Stimulated activated CD8-positive, alpha-beta memory T cell treated with anti-CD3 and anti-CD28 coated beads, Interleukin-7, amount 100 ng/mL, for 1 hour (primary cell): ENCODE data around the gene TNKS1BP1.

Experiments used
- DNase-seq, 2 donors: peaks; one replicate each; pipeline ENCODE4 v3.0.0-alpha.2; 2020; ENCODE audit warnings: low read depth in 2 of 2

TNKS1BP1 gene

DNA sequence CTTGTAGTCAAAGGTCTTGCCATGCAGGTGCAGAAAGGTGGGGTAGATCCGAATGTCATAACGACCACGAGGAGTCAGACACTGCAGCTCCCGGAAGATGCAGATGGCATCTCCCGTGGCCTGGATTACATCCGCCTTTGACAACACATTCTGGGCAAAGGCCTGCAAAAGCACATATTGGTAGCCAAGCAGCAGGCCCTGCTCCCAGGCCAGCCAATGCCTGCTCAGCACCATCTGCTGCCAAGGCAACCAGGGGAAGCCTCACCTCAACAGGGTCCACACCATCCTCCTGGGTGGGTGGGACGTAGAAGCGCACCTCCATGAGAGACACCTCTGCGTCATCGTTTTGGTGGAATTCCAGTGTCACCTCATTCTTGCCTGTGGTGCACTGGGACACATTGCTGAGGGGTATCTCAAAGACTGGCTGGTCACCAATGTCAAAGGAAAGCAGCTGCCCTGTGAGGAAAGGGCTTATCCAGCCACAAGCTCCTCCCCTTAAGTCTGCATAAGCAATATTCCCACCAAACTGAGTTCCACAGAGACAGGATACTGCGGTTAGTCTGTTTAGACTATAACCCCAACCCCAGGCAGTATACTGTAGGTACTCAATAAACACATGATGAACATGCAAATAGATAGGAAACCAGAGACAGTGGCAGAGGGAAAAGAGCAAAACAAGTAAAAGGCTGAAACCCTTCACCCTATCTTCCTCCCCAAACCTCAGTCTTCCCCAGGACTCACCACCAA lies 8.1 kb upstream of the TNKS1BP1 start:
- no peak for DNase-seq

DNA sequence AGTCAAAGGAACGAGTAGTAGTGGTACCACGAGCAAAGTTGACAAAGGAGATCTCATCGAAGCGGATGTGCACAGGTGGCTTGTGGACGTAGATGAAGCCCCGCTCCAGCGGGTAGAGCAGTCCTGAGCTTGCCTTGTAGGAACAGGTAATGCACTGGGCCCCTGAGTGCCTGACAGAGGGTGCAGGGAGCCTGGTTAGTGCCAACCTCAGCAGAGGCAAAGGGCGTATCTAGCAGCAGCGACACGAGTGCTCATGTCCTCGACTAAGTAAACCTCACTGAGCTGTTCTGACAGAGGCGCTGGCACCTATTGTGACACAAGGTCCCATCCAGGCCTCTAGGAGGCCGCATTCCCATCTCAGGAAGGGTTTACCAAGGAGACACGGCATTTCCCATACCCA lies 7.0 kb upstream of the TNKS1BP1 start:
- DNase-seq: no peak

DNA sequence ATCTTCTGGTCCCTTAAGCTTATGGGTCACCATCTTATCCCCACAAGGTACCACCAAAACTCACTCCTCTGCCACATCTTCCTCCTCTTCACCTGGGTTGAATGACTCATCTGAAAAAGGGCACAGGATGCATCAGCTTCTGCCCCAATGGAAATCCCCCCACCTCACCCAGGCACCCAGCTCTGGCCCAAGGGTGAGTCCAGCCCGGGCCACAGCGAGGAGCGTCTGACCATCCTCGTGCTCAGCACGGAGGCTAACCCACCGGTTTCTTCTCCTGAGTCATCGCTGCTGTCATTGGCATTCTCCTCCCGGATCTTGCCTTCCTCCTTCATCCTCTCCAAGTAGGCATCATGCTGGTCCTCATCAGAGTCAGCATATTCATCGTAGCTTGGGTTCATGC lies 5.3 kb upstream of the TNKS1BP1 start:
- DNase-seq: no peak

DNA sequence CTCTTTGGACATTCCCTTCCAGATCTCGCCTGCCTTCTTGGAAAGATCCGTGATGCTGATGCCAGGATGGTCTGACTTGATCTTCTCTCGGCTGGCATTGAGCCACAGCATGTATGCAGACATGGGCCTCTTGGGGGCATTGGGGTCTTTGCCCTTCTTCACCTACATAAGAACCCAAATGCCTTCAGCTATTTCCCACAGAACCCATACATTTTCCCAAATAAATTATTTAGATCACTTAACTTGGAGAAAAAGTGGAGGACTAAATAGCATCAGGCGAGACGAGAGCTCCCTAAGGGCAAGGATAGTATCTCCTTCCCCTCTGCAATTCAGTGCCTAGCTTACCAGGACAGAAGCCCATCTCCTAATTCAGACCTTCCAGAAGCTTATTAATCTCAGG lies 3.0 kb upstream of the TNKS1BP1 start:
- no peak for DNase-seq

GRCh38 chr11:57325735-57326048 lies 940 bp upstream of the TNKS1BP1 start:
- no peak for DNase-seq

DNA sequence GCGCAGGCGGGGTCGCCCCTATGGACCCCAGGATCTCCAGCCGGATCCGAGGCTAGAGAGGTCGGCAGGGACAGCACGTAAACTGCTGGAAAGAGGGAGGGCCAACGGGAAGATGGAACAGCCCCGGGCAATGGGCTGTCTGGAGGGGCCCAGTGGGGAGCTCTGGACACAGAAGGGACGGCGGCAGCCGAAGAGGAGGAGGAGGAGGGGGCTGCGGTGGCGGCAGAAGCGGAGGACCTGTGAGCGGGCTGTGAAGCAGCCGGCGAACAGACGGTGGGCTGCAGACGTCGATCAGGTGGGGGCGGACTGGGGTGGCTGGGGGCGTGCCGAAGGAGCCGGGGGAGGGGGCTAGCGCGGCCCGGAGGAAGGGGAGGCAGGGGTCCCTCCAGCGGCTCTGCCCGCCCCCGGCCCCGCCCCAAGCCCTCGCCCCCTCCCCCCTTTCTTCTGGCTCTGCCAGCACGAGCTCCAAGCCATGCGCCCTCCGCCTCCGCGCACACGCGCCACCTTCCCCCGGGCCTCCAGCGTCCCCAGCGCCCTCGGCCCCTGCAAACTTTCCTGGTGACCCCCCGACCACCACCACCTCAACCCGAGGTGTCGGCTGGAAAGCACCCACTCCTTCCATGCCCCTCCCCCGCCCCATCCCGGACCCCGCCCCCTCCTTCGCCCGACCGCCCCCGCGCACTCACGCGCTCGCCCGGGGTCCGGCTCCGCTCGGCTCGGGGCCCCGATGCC lies 432 bp downstream of the TNKS1BP1 start:
- no peak for DNase-seq

DNA sequence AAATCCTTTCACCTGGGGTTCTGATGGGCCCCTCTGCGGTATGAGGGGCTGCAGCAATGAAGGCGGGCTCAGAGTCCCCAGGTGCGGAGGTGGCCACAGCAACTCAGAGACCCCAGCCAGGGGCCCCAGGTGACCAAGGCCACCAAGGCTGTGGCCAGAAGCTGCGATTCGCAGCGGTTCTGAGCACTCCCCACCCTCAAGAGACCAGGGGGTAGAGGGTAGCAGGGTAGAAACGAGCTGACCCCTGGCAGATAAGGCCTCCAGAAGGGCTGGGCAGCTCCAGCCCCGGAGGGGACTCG lies 948 bp downstream of the TNKS1BP1 start:
- DNase-seq: no peak

- DNase-seq: no peak
Observed at GRCh38 chr11:57323167-57323854, 1.4 kb downstream of the TNKS1BP1 start.

- no peak for DNase-seq
Observed at GRCh38 chr11:57322256-57323166, 2.2 kb downstream of the TNKS1BP1 start.

DNA sequence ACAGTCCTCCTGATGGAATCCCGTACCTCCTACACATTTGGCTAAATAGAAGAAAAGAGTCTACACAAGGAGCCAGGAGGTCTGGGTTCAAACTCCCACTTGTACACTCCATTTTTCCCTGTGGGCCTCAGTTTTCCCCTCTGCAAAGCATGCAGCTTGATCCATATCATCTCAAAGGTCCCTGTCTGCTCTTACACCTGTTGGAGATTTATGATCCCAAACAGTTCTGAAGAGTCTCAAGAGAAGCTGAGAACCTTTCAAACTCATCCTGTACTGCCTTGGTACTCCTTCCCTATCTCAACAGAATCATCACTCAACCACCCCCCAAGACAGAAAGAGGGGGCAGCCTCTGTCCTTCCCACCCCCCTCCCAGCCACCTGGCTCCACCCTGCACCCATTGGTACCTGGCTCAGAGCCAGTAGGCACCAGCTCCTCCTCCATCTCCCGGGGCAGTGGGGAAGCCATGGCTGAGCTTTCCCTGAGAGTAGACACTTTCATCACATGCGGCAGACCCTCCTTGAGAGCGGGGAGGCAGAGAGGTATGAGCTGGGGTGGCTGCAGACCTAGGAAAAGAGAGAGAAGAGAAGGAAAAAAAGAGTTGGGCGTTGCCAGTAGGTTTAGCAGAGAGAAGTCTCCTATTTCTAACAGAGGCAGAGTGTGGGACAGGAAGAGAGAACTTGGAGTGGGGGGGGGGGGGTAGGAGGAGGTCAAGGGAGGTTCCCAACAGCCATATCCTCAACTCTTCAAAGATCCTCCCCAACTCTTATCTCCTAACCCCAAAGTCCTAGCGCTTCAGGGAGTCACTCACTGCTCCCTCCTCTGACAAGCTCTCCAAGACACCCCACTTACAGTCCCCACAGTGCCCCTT lies 3.1 kb downstream of the TNKS1BP1 start:
- DNase-seq: no peak

DNA sequence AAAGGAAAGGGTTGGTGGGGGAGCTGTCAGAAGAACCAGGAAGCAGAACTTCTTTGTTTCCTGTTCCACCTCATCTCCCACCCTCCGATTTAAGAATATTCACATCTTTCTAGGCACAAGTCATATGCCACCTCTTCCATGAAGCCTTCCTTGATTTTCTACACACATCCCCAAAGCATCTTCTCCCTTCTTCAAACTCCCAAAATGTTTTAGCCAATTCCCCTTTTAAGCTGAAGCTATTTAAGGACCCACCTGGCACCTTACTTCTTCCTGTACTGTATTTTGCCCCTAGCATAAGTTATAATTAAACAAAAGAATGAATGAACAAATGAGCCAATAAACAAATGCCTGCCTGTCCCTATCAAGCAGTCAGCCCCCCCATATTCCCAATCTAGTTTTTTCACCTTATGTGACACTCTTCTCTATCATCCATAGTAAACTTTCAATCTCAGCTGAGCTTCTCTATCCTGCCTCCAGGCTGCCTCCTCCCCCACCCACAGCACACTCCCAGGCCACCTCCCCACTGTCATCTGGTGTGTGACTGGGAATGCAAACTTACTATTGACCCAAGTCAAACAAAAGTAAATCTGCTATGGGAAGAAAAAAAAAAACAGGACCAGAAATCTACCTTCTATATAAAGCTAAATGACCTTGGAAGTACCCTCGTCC lies 3.9 kb downstream of the TNKS1BP1 start:
- no peak for DNase-seq

DNA sequence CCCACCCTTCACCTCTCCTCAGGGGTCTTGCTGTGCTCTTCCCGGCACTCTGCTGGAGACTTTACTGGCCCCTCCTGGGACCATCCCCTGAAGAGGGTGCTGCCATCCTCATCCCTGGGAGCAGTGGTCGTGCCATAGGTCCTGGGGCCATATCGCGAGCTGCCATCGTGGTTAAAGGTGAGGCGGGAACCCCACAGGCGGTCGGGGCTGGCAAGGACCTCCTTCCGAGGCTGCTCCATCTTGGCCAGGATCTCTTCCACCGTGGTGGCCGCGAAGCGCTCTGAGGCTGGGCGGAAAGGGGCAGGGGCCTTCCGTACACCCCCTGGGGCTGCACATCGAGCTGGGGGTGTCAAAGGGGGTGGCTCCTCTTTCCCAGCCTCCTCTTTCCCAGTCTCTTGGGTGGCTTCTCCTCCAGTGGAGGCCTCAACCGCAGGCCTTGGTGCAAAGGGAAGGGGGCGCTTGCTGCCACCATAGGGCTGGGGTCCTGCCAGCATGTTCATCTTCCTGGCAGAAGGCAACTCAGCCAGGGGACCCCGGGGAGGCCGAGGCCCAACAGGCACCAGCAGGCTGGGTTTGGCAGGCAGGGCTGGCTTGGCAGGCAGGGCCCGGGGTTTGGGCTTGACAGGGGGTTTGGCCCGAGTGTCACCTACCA lies 4.6 kb downstream of the TNKS1BP1 start:
- no peak for DNase-seq

DNA sequence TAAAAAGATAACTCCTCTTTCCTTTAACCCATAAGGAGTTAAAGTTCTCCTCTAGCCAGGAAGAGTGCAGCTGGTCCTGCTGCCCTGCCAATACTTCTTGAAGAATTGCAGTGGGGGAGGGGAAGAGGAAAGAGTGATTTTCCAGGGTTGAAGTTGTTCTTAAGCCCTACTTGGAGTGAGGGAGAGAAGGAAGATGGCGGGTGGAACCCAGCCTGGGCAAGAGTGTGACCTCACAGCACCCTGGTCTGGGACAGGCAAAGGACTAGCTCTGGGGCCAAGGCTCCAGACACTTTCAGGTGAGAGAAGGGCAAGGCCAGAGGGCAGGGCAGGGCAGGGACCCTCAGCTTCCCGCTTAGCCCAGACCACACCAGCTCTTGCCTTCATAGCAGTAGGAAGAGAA lies 6.6 kb downstream of the TNKS1BP1 start:
- no peak for DNase-seq

GRCh38 chr11:57316017-57316416 lies 8.7 kb downstream of the TNKS1BP1 start:
- DNase-seq: no peak

DNA sequence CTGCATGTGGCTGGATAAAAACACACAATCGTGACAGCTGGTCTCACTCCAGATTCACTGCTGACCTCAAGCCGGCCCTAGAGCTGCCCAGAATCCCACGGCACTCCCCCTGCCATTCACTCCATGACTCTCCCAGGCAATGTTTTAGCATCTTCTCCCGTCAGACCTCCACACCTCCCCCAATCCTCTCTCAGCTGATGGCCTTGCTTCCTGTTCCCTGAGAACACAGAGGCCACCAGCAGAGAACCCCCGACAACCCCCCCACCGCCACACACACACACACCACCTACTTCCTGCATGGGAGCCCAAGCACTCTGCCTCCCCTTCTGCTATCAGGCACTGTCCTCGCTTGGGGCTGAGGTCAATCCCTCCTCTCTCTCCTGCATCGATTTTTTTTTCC lies 9.3 kb downstream of the TNKS1BP1 start:
- no peak for DNase-seq

DNA sequence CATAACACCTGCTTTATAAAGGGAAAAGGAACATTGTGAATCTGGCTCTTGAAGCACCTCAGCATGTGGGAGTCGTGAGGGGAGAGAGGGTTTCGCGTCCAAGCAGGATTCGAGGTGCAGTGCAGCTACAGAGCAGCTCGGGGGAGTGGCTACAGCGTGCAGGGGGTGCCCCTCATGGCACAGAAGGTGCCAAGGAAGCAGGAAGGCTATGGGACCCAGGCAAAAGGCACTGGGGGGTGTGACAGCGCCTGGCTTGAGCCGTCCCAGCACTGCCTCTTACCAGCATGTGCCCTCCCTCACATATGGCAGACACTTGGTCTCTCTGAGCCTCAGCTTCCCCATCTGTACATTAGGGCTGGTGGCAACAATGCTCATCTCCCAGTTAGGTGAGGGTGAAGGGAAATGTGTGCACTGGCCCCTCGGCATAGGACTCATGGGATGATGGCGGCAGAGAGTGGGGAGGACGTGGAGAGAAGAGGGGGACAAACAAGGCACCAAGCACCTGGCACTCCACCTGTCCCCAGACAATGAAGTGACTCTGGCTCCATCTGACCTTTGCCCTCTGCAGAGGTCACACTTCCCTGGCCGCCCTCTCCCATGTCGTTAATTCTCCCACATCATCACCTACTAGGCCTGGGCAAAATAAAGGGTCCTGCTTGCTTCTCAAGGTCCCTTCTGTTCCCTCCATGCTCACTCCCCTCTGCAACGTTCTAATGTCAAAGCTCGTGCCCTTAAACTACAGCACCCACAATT lies 10.4 kb downstream of the TNKS1BP1 start:
- no peak for DNase-seq

DNA sequence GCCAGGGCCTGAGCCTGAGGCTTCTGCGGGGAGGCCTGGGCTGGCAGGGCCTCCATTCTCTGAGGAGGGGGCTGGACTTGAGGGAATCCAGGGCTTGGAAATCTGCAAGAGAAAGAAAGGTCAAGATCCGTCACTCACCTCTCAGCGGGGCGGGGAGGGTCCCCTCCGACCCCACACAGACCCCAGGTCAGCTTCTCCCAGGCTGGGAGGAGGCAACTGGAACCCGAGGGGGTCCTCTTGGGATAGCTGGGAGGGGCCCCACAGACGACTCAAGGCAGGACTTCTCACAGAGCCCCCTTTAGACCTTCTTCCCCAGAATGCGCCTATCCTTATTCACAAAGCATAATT lies 11.0 kb downstream of the TNKS1BP1 start:
- DNase-seq: no peak

DNA sequence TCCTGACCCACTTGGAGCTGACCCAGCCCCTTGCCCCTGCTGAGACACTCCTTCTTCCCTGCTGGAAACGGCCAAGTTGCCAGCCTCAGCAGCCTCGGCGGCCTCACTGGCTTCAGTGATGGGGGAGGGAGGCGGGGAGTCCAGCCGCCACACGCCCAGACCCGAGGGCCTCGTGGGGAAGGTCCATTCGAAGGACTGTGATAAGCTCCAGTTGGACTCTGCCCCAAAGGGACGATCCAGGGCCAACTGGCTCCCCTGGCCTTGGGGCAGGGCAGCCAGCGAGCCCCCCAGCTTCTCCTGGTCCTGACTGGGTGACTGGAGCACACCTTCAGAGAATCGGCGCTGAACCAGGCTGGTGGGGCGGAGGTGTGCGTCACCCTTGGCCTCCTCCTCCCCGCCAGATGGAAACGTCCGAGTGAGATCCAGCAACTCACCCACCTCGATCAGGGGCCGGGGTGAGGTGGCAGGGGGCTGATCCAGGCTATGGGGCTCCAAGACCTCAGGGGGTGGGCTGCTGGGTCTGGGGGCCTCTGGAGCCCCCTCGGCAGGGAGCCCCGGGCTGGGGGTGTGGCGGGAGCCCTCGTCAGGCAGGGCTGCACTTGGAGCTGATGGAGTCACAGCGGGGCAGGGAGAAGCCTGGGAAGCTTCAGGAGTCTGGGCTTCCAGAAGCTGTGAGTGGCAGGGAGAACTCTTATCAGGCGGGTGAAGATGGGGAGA lies 11.5 kb downstream of the TNKS1BP1 start:
- no peak for DNase-seq

DNA sequence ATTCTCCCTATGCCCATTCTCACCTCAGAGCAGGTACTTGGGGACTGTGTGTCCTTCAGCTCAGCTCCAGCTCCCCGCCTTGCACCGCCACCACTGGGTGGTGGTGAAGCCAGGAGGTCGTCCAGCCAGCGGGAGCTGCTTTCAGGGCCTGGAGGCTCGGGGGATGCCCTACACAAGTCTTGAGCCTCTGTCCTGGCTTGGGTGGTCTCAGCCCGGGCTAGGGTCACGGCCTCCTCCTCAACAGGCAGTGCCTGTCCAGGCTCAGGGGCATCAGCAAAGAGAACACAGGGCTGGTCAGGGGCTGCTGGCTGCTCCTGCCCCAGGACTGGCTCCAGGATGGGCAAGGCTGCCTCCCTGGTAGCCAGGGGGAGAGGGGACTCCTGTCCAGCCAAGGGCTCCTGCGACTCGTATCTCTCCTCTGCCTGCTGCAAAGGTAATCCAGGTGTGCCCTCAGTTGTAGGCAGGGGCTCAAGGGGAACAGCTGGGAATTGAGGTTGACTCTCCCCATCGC lies 12.2 kb downstream of the TNKS1BP1 start:
- no peak for DNase-seq
